BLaER1 treated with 17β-estradiol and CSF1 and Interleukin-3, amounts not matched to agents 10 nM and 100 nM (cell line): ENCODE measurements around the gene ERC2.

Experiments
- H3K27ac ChIP-seq, 11 experiments: shearing (Covaris generic); formaldehyde crosslinking; 2 replicates each; pipeline ENCODE4 v1.8.1; 2022
- H3K27me3 ChIP-seq, 11 experiments: shearing (Covaris generic); formaldehyde crosslinking; 2 replicates each; pipeline ENCODE4 v1.8.1; 2022
- H3K36me3 ChIP-seq, 11 experiments: shearing (Covaris generic); formaldehyde crosslinking; 2 replicates each; pipeline ENCODE4 v1.8.1; 2022
- H3K4me1 ChIP-seq, 10 experiments: shearing (Covaris generic); formaldehyde crosslinking; 2 replicates each; pipeline ENCODE4 v1.8.1; 2022
- H3K4me2 ChIP-seq, 11 experiments: shearing (Covaris generic); formaldehyde crosslinking; 2 replicates each; pipeline ENCODE4 v1.8.1; 2022
- H3K4me3 ChIP-seq, 10 experiments: shearing (Covaris generic); formaldehyde crosslinking; 2 replicates each; pipeline ENCODE4 v1.8.1; 2022
- H3K9ac ChIP-seq, 11 experiments: shearing (Covaris generic); formaldehyde crosslinking; 2 replicates each; pipeline ENCODE4 v1.8.1; 2022
- H3K9me3 ChIP-seq, 11 experiments: shearing (Covaris generic); formaldehyde crosslinking; replicated peaks in 1 of 11; 2 replicates each; pipeline ENCODE4 v1.8.1; 2022
- H4K20me1 ChIP-seq, 11 experiments: shearing (Covaris generic); formaldehyde crosslinking; 2 replicates each; pipeline ENCODE4 v1.8.1; 2022
- Cebpa-rat ChIP-seq, 11 experiments: shearing (Covaris generic); IDR thresholded peaks; 2 replicates each; pipeline ENCODE4 v1.8.1; 2022

ERC2 gene

DNA sequence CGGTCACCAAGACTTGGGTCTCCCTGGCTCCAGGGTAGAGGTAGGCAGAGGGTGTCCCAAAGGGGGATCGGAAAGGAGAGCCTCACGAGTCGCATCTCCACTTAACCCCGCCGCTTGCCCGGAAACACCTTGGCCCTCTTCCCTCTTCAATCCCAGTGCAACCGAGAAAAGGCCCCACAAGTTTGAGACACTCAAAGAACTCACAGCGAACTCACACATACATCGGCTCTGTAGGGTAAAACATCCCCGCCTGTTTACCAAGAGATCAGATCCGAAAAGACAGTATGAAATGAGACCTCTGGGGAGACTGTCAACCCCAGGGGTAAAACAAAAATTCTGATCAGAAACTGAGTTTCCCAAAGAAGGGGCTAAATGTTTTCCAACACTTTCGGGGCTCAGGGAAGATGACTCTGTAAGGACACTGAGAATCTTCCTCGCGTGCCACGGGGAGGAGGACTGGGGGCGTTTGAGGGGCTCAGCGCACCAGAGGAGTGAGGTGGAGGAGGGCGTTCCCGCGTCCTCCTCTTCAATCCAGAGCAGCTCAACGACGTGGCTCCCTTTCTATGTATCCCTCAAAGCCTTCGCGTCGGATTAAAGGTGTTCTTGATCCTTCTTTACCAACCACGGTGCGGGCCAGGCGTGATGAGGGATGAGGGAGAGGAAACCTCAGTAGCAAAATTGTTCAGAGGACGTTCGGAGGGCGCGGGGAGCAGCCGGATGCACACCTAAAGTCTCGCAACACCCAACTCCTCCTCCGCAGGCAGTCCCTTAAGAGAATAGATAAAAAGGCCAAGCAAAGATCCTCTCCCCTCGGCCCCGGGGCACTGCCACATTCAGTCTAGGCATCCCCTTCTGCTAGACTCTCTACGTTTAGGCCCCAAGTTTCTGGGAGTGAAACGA, 984.8 kb downstream of the ERC2 start:
- no peak overlapping the region for H3K4me3 ChIP-seq
- H3K27ac ChIP-seq: no peak overlapping the region
- no peak for TF ChIP-seq Cebpa-rat (IDR thresholded peaks at IDR 0.05)

GRCh38 chr3:55482496-55483195, 985.6 kb downstream of the ERC2 start:
- no peak overlapping the region for H3K27ac ChIP-seq
- TF ChIP-seq Cebpa-rat (IDR thresholded peaks at IDR 0.05): no peak
- peaks cover 0 to 17% (median 11%) of the 10 kb centered on the region in 10 experiments; a peak in 10 of 20 replicates for H3K4me1 ChIP-seq
- no peak overlapping the region for H3K4me3 ChIP-seq
- H3K27me3 ChIP-seq: peaks cover 77 to 89% (median 85%) of the 10 kb centered on the region in 11 experiments
- 0 out of 22 replicates have a peak overlapping the region, but pooled peaks of 2 of the 11 experiments have one; percentile 14 to 15 for H3K4me2 ChIP-seq
- H3K36me3 ChIP-seq: no peaks in the 10 kb centered on the region
- peaks cover 16 to 35% (median 20%) of the 10 kb centered on the region in 11 experiments; a peak in 20 of 22 replicates for H3K9me3 ChIP-seq
- no peak overlapping the region for H3K9ac ChIP-seq
- peaks cover 0 to 32% (median 12%) of the 10 kb centered on the region in 11 experiments; a peak in 10 of 22 replicates for H4K20me1 ChIP-seq

More for the DNA sequence above, 984.8 kb downstream of the ERC2 start:
- peaks cover 20 to 41% (median 25%) of the 10 kb centered on the region in 11 experiments; a peak in 20 of 22 replicates for H3K9me3 ChIP-seq
- peaks cover 0 to 17% (median 11%) of the 10 kb centered on the region in 10 experiments; a peak in 10 of 20 replicates for H3K4me1 ChIP-seq
- no peaks in the 10 kb centered on the region for H3K36me3 ChIP-seq
- 0 out of 22 replicates have a peak overlapping the region, but pooled peaks of 1 of the 11 experiments have one; percentile 14 for H3K4me2 ChIP-seq
- H3K9ac ChIP-seq: no peak overlapping the region
- peaks cover 85 to 97% (median 93%) of the 10 kb centered on the region in 11 experiments for H3K27me3 ChIP-seq
- peaks cover 0 to 32% (median 12%) of the 10 kb centered on the region in 11 experiments; a peak in 10 of 22 replicates for H4K20me1 ChIP-seq

DNA sequence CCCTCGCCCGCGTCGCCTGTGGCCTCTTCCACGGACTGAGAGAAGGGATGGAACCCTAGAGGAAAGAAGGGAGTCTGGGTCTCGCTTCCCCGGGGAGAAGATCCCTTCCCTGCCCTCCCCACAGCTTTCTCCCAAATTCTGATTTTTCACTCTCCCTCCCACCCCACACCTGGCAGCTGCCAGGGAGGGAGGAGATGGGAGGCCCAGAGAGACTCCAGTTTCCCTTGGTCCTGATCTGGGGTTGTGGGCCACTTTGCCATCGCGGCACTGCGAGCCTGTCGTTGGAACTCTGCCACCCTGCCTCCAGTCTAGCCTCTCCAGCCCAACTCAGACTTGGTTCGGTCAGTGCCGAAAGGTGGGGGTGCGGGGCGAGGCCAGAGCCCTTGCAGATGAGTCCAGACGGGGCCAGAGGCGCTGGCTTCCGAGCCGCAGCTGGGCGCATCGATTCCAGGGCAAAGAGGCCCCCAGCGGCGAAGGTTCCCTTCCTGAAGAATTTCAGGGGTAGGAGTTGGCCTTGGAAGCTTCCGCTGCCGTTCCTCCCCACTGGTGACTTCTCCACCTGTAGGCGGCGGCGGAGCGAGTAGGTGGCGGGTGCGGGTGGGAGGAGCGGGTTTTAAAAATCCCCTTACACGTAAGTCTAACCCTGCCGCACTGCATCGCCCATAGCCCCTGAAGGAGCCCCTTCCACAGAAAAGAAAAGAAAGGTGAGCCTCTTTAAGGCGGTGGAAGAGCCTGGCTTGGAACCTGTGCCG, 986.3 kb downstream of the ERC2 start:
- no peak for TF ChIP-seq Cebpa-rat (IDR thresholded peaks at IDR 0.05)
- Histone ChIP-seq H4K20me1 (peaks cover 0 to 24% (median 9%) of the 10 kb centered on the region in 11 experiments; a peak in 10 of 22 replicates), H3K27ac (no peak overlapping the region), H3K27me3 (peaks cover 70 to 82% (median 78%) of the 10 kb centered on the region in 11 experiments), H3K4me1 (peaks cover 0 to 11% (median 7%) of the 10 kb centered on the region in 10 experiments; a peak in 9 of 20 replicates), H3K36me3 (no peaks in the 10 kb centered on the region), H3K9ac (no peak overlapping the region), H3K4me2 (no peak overlapping the region), H3K4me3 (no peak overlapping the region), H3K9me3 (peaks cover 9 to 28% (median 13%) of the 10 kb centered on the region in 11 experiments; a peak in 18 of 22 replicates)

GRCh38 chr3:55480911-55481743, 987.1 kb downstream of the ERC2 start:
- Histone ChIP-seq H3K4me3 (no peak overlapping the region), H3K27me3 (peaks cover 62 to 74% (median 70%) of the 10 kb centered on the region in 11 experiments), H3K9ac (no peak overlapping the region), H3K9me3 (peaks cover 7 to 23% (median 11%) of the 10 kb centered on the region in 11 experiments; a peak in 16 of 22 replicates), H4K20me1 (peaks cover 0 to 16% (median 2%) of the 10 kb centered on the region in 11 experiments; a peak in 9 of 22 replicates), H3K4me2 (no peak overlapping the region), H3K4me1 (peaks cover 0 to 3% (median under 1%) of the 10 kb centered on the region in 10 experiments; a peak in 5 of 20 replicates), H3K36me3 (no peaks in the 10 kb centered on the region), H3K27ac (no peak overlapping the region)
- TF ChIP-seq Cebpa-rat (IDR thresholded peaks at IDR 0.05): no peak

GRCh38 chr3:55477306-55478303, 990.7 kb downstream of the ERC2 start:
- H3K9me3 ChIP-seq: peaks cover 7 to 12% (median 10%) of the 10 kb centered on the region in 11 experiments; a peak in 16 of 22 replicates
- peaks cover 0 to 6% (median 0%) of the 10 kb centered on the region in 11 experiments; a peak in 2 of 22 replicates for H4K20me1 ChIP-seq
- no peak overlapping the region for H3K4me3 ChIP-seq
- no peaks in the 10 kb centered on the region for H3K36me3 ChIP-seq
- no peak for TF ChIP-seq Cebpa-rat (IDR thresholded peaks at IDR 0.05)
- H3K4me2 ChIP-seq: no peak overlapping the region
- H3K27me3 ChIP-seq: peaks cover 27 to 39% (median 34%) of the 10 kb centered on the region in 11 experiments
- no peaks in the 10 kb centered on the region for H3K4me1 ChIP-seq
- no peak overlapping the region for H3K27ac ChIP-seq
- H3K9ac ChIP-seq: no peak overlapping the region

- Histone ChIP-seq H4K20me1 (no peaks in the 10 kb centered on the region; a peak in 1 of 22 replicates), H3K4me3 (no peak overlapping the region), H3K9ac (no peak overlapping the region), H3K27ac (no peak overlapping the region), H3K36me3 (no peaks in the 10 kb centered on the region), H3K4me2 (no peak overlapping the region), H3K4me1 (no peaks in the 10 kb centered on the region), H3K27me3 (peaks cover 17 to 28% (median 24%) of the 10 kb centered on the region in 11 experiments), H3K9me3 (peaks cover 0 to 2% (median 1%) of the 10 kb centered on the region in 11 experiments; a peak in 11 of 22 replicates)
- no peak for TF ChIP-seq Cebpa-rat (IDR thresholded peaks at IDR 0.05)
These were observed 991.8 kb downstream of the ERC2 start for GRCh38 chr3:55476515-55476914.

- TF ChIP-seq Cebpa-rat (IDR thresholded peaks at IDR 0.05): no peak
- Histone ChIP-seq H3K4me2 (no peak overlapping the region), H4K20me1 (no peaks in the 10 kb centered on the region), H3K36me3 (no peaks in the 10 kb centered on the region), H3K27me3 (peaks cover 0 to 5% (median under 1%) of the 10 kb centered on the region in 11 experiments; a peak in 8 of 22 replicates), H3K9ac (no peak overlapping the region), H3K4me3 (no peak overlapping the region), H3K4me1 (no peaks in the 10 kb centered on the region), H3K9me3 (no peaks in the 10 kb centered on the region), H3K27ac (no peak overlapping the region)
These were observed 994.0 kb downstream of the ERC2 start for GRCh38 chr3:55474213-55474632.
